HUDEP-2 (cell line): ENCODE results near the gene SEC14L5.
"Not testable (repeated sequence)": the region's sequence is repeated elsewhere in the genome, so short reads cannot be mapped to it uniquely, and the experiment has no call there.

Experiments used
- DNase-seq, 76 experiments: peaks; one replicate each; lab custom pipeline; 2025; ENCODE audit not compliant: unreplicated experiment in 76 of 76; lab: John Stamatoyannopoulos, UW

Gene SEC14L5

DNA sequence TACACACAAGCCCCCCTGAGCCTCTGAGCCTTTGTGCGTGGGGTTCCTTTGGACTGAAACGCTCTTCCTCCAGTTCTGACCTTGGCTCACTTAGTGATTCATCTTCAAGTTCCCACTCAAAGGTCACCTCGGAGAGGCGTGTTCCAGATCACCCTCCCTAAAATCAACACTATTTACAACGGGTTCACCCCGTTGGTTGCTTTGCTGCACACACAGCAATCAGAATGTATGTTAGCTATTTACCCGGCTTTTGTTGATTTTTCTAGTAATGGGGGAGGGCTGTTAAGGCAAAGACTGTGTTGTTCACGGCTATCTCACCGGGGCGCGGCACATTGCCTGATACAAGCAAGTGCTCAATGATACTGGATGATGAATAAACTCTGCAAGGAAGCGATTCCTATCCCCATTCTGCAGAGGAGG lies 74.6 kb downstream of the SEC14L5 start:
- DNase-seq, result peak in 6 of 76 experiments; percentile 2 to 32 (median 6)

DNA sequence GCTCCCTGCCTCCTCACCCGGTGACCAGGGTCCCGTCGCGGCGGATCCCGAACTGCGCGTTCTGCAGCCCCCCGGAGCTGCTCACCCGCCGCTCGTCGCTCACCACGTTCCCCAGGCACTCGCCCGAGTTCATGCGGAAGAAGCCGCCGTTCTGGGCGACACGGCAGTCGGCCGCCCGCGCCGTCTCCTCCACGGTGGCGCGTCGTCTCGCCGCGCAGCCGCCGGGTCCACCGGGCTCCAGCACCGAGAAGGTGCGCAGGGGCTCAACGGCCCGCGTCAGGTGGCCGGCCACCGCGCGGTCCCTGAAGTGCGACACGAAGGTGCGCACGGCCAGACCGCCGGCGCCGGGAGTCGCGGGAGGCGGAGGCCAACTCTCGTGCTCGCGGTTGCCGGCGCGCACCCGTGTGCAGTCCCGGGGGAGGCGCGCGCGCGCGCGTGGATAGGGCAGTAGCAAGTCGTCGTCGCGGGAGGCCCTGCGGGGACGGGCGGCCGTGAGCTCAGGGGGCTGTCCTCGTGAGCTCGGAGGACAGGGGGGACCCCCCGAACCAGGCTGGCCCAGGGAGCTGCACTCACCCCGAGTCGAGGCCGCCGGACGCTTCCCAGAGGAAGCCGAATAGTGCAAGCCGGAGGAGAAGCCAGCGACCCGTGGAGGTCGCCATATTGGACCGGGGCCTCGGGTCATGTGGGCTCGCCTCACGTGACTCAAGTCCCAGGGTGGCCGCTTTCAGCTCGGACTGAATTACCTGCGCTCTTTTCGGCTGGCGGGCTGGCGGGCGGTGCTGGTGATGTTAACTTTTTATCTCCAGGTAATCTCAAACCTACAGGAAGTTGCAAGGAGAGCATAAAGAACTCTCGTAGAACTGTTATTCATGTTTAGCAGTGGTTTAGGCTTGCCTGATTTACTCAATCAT lies 75.4 kb downstream of the SEC14L5 start, which contains the start of gene NAGPA:
Gene NAGPA (minus strand): TSS at position 680 of the 911 bp plus-strand sequence. CDS start 21 bp downstream, at position 659.
- peak in 68 of 76 experiments; percentile 14 to 80 (median 62) for DNase-seq

DNA sequence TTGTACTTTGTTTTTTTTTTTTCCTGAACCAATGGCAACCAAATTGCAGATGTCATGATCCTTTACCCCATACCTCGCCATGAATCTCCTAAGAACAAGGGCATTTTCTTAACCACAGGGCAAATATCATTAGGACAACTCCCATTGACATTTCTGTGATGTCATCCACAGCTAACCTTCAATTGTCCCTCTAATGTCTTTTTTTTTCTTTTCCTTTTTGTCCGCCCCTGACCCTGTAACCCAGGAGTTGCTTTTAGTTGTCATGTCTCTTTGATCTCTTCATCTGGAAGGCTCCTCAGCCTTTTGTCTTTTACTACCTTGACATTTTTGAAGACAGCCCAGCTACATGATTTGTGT lies 76.0 kb downstream of the SEC14L5 start:
- DNase-seq, result no peak

DNA sequence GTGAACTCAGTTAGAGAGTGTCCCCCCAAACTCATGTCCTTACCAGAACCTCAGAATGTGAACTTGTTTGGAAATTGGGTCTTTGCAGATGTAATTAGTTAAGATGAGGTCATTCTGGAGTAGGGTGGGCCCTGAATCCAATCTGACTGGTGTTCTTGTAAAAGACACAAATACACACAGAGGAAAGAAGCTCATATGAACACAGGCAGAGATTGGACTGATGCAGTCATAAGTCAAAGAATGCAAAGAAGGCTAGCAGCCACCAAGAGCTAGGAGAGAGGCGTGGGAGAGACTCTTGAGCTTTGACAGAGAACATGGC lies 77.7 kb downstream of the SEC14L5 start:
- DNase-seq, result no peak

DNA sequence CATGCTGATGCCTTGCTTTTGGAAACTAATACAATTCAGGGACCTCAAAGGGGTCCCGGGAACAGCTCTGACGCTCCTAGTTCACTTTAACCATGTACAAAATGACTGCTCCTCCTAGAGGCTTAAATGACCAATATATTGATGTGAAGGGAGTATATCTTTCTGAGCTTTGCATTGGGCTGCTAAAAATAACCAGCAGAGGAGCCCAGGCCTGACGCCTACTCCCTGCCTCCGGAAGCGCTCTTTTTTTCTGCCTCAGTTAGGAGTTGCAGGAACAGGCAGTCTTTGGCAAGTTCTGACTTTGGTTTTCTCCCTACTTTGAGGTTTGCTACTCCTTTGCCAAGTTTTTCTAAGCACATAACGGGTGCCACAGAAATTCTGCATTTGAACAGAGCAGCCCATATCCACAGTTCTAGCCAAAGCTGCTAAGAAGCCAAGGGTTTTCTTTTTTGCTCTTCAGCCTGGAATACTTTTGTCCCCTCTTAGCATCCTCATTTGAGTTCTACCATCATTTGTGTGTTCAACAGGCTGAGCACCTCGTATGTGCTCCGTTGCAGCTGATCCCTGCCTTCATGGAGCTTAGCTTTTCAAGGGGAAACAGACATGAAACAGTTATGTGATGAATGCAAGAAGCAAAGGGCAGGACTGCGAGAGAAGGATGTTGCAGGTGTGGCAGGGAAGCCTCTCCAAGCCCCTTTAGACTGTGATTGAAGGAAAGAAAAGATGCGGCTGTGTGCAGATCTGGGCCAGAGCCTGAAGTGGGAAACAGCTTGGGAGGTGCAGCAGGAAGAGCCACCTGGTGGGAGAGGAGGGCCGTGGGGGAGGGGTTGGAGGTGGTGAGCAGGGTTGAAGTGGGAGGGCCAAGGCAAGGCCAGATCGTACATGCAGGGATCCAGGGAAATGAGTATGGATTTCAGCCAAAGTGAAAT lies 78.4 kb downstream of the SEC14L5 start:
- DNase-seq, result no peak

DNA sequence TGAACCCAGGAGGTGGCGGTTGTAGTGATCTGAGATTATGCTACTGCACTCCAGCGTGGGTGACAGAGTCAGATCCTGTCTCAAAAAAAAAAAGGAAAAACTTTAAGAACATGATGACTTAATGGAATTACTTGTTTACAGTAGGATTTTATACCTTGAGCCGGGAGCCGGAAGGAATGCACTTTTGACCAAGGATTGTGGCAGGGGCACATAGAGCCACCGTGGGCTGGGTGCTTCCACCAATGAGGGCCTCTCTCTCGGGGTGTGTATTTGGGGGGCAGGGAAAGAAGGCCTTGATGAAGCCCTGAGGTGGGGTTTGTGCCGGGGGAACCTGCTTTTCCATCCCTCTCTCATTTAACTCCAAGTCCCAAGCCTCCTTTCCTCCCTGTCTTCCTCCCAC lies 82.3 kb downstream of the SEC14L5 start:
- DNase-seq, result no peak

DNA sequence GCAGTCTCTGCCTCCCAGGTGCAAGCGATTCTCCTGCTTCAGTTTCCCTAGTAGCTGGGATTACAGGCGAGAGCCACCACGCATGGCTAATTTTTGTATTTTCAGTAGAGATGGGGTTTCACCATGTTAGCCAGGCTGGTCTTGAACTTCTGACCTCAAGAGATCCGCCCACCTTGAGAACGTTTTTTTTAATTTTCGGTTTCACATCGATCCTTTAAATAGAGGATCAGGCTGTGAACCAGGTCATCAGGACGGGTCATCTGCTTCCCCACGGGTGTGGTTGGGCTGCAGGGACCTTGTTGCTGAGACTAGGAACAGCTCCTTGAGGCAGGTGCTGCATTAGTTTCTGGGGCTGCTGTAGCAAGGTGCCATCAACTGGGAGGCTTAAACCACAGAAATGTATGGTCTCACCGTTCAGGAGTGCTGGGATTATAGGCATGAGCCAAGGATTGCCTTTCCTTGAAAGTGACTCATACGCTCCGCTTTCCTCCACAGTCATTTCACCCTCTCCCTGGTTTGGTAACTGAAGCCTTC lies 83.5 kb downstream of the SEC14L5 start:
- DNase-seq, result no peak

DNA sequence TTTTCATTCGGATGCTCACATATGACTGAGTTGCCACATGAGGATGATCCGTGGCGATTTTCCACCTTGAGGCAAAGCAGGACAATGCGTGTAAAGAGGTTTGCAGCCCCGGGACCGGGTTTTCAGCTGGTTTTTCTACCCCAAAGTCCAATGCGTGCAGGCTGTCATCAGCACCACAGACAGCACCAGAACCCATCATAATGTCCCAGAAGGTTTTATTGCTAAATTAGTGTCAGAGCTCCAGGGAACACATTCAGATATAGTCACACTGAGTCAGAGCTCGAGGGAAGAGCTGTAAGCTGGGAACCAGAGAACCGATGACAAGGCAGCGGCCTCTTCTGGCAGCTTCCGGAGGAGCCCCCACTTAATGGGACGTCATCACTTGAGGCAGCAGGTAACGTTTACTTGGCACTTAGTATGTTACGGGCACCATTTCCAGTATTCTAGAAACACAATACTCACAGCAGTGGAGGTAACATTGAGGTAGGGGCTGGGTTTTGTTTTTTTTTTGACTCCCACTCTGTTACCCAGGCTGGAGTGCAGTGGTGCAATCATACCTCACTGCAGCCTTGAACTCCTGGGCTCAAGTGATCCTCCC lies 84.5 kb downstream of the SEC14L5 start:
- peak in 4 of 76 experiments; percentile 6 to 16 (median 13) for DNase-seq

DNA sequence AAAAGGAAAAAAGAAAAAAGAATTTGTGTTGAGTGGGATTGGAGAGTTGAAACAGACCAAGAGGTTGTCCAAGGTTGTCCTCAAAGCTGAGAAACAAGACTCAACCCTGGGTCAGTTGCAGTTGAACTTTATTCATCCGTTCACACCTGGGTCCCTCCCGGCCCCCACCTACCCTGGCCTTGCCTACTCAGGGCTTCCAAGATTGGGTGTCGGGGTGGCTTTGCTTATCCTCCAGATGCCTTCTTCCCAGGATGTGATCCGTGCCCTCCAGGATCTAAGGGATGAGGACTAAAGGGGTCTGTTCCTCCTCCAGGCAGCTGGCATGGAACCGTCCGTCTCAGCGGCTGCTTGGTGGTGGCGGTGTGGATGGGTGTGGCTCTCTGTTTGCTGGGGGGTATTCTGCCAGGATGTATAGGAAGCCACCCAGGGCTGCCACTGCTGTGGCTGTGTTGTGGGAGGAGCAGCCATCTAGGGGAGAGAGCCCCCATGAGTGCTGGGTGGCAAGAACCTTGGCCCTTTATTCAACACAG lies 85.9 kb downstream of the SEC14L5 start:
- DNase-seq, result no peak

DNA sequence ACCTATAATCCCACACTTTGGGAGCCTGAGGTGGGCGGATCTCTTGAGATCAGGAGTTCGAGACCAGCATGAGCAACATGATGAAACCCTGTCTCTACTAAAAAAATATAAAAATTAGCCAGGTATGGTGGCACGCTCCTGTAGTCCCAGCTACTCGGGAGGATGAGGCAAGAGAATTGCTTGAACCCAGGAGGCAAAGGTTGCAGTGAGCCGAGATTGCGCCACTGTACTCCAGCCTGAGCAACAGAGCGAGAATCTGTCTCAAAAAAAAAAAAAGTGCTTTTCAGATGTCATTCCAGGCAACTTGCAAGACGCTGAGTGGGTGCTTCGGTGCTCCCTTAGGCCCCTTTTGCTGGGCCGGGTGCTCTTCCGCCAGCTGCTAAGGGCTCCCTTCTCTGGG lies 86.5 kb downstream of the SEC14L5 start:
- not testable (repeated sequence) for DNase-seq

DNA sequence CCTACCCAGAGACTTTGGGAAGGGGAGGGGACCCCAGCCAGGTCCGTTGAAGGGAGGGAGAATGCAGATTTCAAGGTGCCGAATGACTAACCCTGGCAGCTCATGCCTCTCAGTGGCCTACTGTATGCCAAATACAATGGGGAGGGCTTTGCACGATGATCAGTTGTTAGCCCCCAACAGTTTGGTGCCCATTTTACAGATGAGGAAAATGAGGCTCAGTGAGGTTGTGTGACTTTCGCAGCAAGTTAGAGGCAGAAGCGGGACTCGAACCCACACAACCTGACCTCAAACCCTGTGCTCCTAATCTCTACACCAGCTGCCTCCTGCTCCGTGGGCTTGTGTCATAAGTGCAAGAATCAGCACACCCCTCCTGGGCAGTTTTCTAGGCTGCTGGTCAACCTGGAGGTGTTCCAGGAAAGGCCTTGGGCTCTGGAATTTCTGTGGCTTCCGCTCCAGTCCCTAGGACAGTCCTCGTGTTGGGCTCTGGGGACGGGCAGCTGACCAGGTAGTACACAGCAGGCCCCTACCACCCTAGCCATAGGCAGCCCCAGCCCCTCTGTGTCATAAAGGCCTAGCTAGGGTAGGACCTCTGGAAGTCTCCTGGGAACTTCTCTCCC lies 87.5 kb downstream of the SEC14L5 start:
- no peak for DNase-seq

DNA sequence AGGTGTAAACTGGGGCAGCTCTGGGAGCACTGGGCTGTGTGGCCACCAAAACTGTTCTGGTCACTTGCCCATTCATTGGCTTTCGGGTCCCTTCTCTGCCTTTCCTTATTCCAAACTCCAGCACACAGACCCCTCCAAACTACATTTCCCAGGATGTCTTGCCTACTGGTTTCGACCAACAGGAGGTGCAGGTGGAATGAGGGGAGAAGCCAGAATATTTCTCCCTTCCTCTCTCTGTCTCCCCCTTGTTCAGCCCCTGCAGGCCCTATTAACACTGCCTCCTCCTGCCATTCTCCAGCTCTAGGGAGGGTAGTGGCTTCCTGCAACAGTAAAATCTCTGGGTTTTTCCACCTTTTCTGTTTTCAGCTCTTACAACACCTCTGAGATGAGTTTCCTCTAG lies 88.8 kb downstream of the SEC14L5 start:
- DNase-seq, result no peak

DNA sequence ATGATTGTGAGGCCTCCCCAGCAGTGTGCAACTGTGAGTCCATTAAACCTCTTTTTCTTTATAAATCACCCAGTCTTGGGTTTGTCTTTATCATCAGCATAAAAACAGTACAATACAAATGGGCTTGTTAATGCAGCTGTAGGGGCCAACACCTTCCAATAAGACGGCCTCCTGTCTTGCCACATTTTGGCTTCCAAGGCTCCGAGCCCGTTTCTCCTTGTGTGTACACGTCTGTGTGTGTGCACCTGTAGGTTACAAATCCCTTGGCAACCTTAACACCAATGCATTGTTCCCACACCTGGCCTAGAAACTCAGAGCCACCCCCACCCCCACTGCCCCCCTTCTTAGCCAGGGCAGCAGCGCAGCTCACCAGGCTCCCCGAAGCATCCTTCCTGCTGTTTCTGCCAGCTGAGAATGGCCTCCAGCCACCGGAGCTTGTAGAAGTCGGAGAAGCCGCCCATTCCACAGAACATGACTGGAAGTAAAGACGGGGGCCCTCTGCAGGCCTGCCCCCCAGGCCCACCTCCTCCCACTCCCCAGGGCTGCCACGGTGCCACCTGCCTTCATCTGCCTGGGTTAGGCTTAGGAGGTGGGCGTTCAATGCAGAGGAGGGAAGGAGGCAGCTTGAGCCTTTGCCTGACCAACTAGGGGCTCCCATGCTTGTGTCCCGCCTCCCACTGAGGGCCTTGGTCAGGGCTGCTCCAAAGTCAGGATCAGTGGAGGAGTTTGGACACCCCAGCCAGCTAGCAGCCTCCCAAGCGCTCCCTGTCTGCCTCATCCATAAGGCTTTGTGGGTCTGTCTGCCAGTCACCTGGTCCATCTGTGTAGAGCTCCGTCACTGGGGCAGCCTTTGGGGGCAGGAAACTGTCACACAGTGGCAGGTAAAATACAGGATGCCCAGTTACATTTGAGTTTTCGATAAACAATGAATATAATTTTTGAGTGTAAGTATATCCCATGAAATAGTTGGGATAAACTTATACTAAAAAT lies 97.0 kb downstream of the SEC14L5 start:
- peak in 1 of 76 experiments; percentile 6 for DNase-seq

DNA sequence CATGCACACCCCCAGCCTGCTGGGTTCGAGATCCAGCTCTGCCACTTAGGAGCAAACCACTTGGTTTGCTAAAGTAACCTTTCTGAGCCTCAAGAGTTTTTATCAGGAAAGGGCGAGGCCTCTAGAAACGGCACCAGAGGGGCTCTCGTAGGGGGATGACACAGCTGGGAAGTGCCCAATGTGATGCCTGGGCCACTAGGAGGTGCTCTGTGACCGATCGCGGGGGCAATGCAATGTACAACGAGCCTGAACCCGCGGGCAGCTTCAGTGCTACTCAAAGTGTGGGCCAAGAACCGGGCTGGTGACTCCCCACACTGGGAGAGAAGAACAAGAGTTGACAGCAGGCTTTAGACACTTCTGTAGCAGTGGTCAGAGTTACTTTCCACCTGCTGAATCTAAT lies 98.2 kb downstream of the SEC14L5 start:
- DNase-seq, result peak in 59 of 76 experiments; percentile 14 to 69 (median 44)

DNA sequence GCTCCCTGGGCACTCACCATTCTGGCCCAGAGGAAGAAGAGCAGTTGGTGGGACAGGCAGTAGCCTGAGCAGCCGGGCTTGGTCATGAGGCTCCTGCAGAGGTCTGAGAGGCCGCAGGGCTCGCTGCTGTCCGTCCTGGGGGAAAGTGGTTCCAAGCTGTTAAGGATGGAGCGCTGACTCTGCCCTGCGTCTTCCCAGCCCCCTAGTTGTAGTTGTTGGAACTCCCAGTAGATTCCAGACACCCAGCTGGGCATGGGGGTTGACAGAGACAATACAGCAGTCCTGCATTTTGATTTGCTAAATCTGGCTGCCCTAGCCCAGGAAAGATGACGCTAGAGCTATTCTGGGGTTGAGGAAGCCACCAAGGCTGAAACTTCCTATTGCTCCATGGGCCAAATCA lies 100.3 kb downstream of the SEC14L5 start:
- DNase-seq, result no peak

DNA sequence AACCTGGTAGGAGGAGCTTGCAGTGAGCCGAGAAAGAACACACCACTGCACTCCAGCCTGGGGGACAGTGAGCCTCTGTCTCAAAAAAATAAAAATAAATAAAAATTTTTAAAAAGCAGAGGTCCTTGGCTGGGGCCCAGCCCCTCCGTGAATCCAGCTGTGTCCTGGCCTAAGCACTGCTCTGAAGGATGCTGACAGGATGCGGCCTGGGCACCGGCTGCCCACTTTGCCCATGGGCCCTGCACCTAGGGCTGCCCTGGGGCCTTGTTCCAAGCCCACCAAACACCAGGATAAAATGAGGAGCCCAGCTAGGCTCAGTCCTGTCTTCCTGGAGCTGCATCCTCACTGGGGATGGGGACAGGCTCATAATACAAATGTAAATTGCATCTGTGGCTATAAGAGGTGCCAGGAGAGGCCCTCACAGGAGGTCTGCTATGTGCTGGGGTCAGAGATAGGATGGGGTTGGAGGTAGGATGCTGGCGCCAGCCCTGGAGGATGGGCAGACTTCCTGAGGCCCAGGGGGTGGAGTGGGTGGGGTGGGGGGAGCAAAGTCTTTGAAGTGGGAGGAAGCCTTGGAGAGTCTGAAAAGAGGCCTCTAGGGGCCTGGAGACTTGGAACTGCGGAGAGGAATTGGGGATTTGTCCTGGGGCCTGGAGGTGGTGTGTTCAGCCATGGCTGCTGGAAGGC lies 101.4 kb downstream of the SEC14L5 start:
- no peak for DNase-seq

DNA sequence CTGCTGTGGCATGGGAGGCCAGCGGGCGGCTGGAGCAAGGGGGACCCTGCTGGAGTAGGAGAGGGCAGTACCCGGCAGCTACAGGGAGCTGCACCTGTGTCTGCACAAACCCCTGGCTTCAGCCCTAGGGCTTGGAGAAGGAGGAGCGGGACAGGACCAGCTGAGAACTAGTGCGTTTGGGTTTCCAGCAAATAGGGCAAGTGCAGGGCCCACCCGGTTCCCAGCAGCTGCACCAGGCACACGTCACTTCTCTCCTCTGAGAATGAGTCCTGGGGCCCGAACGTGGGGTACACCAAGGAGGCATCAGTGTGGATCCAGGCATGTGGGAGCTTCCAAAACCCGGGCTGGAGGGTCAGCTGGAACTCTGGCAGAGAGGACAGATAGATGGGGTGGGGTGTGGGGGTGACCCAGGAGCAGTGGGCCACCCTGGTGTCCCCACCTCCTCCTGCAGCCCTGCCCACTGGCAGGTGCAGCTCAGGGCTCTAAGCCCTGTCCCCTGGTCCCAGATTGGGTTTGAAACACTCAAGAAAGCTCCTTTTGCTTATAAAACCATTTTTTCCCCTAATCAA lies 102.0 kb downstream of the SEC14L5 start:
- no peak for DNase-seq

DNA sequence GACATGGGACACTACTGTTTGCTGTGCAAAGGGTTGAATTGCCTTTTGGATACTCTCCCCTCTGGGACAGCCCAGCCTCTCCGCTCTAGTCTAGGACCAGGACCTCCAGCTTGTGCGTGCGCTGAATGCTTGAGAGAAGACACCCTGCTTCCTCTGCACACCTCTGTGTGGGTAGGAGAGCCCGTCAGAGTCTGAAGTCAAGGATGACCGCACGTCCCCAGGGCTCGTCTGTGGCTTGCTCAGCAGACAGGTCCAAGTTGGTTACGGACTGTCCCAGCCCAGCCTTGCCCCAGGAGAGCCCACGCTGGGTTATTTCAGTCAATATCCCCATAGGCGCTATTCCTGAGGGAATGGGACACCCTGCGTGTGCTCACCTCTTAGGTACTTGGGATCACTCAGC lies 103.9 kb downstream of the SEC14L5 start:
- DNase-seq, result no peak
